ENCODE results near the gene MYBPH. TPM values are rescaled to one million over a fixed set of nuclear protein-coding genes. Genes with fewer than 3 reads are reported as not detected.
A peak's percentile ranks its signal among the peaks of the same experiment; 100 is the strongest.

Gene MYBPH
- total RNA-seq, 1 donor from 2014 or later, result not detected

DNA sequence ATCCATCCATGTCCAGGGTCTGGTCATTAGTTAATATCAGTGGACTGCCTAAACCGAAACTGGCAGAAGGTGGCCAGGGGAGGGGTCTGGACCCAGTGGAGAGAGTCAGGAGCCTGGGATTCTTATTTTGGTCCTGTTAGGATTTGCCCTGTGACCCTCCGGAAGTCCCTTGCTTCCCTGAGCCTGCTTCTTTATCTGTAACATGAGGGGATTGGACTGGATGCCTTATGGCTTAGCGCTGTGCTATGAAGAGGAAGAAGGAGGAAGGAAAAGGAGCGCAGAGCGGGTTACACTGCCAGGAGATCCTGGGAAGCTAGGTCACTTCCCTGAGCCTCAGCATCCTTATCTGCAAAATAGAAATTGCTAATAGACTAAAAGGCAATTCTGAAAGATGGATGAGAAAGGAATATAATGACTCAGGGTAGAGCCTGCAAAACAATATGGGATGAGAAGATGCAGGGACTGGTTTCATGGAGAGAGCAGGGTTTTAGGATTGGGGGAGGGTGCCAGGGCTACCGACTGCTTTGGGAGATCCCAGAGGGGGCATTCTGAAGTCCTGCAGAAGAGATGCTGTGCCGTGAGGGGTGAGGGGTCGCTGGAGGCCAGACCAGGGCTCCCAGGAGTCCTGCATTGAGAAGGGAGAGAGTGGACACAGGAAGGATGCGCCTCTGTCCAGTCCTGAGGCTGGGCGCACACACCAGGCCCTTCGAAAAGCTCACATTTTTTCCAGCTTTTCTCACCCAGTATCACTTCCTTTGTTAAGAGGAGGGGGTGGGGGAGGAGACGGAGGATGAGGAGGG lies 48.6 kb downstream of the MYBPH start:
- no peak for DNase-seq (ENCODE audit: low spot score, unreplicated experiment)
- H3K4me1 Mint-ChIP-seq (ENCODE audit: low read depth), result peaks cover 14% of the 10 kb centered on the region
- TF ChIP-seq, protein P1, sequence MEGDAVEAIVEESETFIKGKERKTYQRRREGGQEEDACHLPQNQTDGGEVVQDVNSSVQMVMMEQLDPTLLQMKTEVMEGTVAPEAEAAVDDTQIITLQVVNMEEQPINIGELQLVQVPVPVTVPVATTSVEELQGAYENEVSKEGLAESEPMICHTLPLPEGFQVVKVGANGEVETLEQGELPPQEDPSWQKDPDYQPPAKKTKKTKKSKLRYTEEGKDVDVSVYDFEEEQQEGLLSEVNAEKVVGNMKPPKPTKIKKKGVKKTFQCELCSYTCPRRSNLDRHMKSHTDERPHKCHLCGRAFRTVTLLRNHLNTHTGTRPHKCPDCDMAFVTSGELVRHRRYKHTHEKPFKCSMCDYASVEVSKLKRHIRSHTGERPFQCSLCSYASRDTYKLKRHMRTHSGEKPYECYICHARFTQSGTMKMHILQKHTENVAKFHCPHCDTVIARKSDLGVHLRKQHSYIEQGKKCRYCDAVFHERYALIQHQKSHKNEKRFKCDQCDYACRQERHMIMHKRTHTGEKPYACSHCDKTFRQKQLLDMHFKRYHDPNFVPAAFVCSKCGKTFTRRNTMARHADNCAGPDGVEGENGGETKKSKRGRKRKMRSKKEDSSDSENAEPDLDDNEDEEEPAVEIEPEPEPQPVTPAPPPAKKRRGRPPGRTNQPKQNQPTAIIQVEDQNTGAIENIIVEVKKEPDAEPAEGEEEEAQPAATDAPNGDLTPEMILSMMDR (IDR thresholded peaks at IDR 0.05; ENCODE audit: unreplicated experiment), result no peak
- no peaks in the 10 kb centered on the region for H3K36me3 Mint-ChIP-seq (ENCODE audit: insufficient read depth)
- H3K4me3 Mint-ChIP-seq (ENCODE audit: low read depth), result peak overlapping the region; percentile 30
- H3K27ac Mint-ChIP-seq, result no peak overlapping the region
- peaks cover 81% of the 10 kb centered on the region for H3K27me3 Mint-ChIP-seq
- H3K9me3 Mint-ChIP-seq (ENCODE audit: low read depth), result no peaks in the 10 kb centered on the region

GRCh38 chr1:203126151-203126865 lies 49.3 kb downstream of the MYBPH start:
- Mint-ChIP-seq H3K36me3 (ENCODE audit: insufficient read depth) (no peaks in the 10 kb centered on the region), H3K27me3 (peaks cover 86% of the 10 kb centered on the region), H3K4me1 (ENCODE audit: low read depth) (peaks cover 14% of the 10 kb centered on the region), H3K27ac (no peak overlapping the region), H3K4me3 (ENCODE audit: low read depth) (no peak overlapping the region), H3K9me3 (ENCODE audit: low read depth) (no peaks in the 10 kb centered on the region)
- TF ChIP-seq, protein P1 (IDR thresholded peaks at IDR 0.05; ENCODE audit: unreplicated experiment), result peak; percentile 45
- DNase-seq (ENCODE audit: low spot score, unreplicated experiment), result no peak

DNA sequence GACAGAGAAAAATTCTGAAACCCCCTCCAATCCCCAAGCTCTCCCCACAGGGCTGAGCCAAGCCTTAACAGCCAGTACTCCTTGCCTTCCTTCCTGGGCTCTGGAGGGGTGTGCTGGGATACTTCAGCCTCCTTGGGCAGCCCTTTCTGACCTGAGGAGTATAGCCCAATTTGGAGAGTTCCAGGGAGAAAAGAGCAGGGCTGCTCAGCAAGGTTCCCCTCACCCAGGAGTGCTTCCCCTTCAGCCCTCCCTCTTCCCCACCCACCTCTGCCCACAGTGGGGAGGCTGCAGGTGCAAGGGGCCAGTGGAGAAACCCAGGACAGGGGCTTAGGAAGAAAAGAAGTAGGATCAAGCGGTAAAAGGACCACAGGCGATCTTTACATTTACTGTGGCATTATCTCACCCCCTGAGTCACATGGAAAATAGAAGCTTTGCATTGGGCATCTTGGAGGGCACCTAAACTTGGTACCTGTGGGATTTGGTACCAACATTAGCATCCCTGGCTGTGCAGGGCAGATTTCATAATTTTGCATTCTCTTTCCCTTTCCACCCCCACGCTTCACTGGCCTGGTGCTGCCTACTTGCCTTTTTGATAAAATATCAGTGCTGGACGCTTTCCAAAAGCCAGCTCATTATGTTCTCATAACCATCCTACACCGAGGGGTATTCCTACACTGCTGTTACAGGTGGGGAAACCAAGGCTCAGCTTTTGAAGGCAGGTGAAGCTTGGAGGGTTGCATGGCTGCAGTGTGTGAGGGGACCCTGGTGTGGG lies 50.9 kb downstream of the MYBPH start:
- no peaks in the 10 kb centered on the region for H3K36me3 Mint-ChIP-seq (ENCODE audit: insufficient read depth)
- H3K4me1 Mint-ChIP-seq (ENCODE audit: low read depth), result peaks cover 14% of the 10 kb centered on the region
- no peak overlapping the region for H3K4me3 Mint-ChIP-seq (ENCODE audit: low read depth)
- peaks cover 89% of the 10 kb centered on the region for H3K27me3 Mint-ChIP-seq
- TF ChIP-seq, protein P1 (IDR thresholded peaks at IDR 0.05; ENCODE audit: unreplicated experiment), result no peak
- H3K27ac Mint-ChIP-seq, result no peak overlapping the region
- no peaks in the 10 kb centered on the region for H3K9me3 Mint-ChIP-seq (ENCODE audit: low read depth)
- DNase-seq (ENCODE audit: low spot score, unreplicated experiment), result no peak

DNA sequence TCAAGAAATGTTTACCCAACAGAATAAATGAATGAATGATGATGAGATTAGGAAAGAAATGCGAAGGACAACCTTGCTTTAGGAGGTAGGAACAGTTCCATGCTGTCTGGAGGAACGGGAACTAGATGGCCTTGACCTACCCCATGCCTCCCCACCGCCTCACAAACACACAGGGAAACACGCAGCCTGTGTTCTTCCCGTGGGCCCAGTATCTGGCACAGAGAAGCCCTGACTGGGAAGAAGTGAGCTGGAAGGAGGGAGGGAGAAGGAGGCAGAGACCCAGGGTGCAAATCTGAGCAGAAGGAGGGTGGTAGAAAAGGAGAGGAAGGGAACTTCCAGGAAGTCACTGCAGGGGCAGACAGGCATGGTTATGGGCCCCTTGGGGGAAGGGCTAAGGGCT lies 51.6 kb downstream of the MYBPH start:
- Mint-ChIP-seq H3K36me3 (ENCODE audit: insufficient read depth) (no peaks in the 10 kb centered on the region), H3K27me3 (peaks cover 86% of the 10 kb centered on the region)

More for the DNA sequence above, 51.6 kb downstream of the MYBPH start:
- Mint-ChIP-seq H3K4me1 (ENCODE audit: low read depth) (peaks cover 14% of the 10 kb centered on the region), H3K27ac (no peak overlapping the region), H3K4me3 (ENCODE audit: low read depth) (no peak overlapping the region), H3K9me3 (ENCODE audit: low read depth) (no peaks in the 10 kb centered on the region)
- TF ChIP-seq, protein P1 (IDR thresholded peaks at IDR 0.05; ENCODE audit: unreplicated experiment), result no peak
- DNase-seq (ENCODE audit: low spot score, unreplicated experiment), result no peak
